Activated T-cell treated with anti-CD3 and anti-CD28 coated beads, Interleukin-2, amount 50 U/mL, for 24 hours (primary cell): ENCODE results near the gene RNF40.

ENCODE experiments used
- DNase-seq: peaks from one replicate; pipeline ENCODE4 v3.0.0-alpha.2; 2020
- H3K27ac Mint-ChIP-seq: 2 replicates; pipeline ENCODE4 v1.8.0; 2020; ENCODE audit warnings: mild to moderate bottlenecking, mixed read lengths
- H3K27me3 Mint-ChIP-seq: 2 replicates; pipeline ENCODE4 v1.8.0; 2020; ENCODE audit warnings: mixed read lengths
- H3K36me3 Mint-ChIP-seq: 2 replicates; pipeline ENCODE4 v1.8.0; 2020; ENCODE audit warnings: low read depth, mixed read lengths
- H3K4me1 Mint-ChIP-seq: 2 replicates; pipeline ENCODE4 v1.8.0; 2020; ENCODE audit warnings: low read depth, mixed read lengths
- H3K4me3 Mint-ChIP-seq: 2 replicates; pipeline ENCODE4 v1.8.0; 2020; ENCODE audit warnings: mild to moderate bottlenecking, moderate library complexity, mixed read lengths
- H3K9me3 Mint-ChIP-seq: 2 replicates; pipeline ENCODE4 v1.8.0; 2020; ENCODE audit warnings: mixed read lengths

The RNF40 gene

DNA sequence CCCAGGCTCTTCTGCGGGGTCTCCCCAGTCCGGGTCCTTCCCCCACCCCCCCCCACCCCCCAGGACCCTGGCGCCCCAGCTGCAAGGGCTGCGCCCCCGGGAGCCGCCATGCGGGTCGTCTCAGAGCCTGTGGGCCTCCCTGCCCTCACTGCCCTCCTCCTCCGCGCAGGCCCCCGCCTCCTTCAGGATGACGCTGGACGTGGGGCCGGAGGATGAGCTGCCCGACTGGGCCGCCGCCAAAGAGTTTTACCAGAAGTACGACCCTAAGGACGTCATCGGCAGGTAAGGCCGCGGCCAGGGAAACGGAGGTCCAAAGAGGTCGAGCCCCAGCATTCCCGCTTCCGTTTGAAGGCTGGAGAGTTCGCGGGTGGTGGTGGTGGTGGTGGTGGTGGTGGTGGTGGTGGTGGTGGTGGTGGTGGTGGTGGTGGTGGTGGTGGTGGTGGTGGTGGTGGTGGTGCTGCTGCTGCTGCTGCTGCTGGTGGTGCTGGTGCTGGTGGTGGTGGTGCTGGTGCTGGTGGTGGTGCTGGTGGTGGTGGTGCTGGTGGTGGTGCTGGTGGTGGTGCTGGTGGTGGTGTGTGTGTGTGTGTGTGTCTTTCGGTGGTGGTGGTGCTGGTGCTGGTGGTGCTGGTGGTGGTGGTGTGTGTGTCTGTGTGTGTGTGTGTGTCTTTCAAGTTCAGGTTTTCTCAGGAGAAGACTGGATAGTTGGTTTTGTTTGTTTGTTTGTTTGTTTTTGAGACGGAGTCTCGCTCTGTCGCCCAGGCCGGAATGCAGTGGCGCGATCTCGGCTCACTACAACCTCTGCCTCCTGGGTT lies 13.3 kb upstream of the RNF40 start:
- Mint-ChIP-seq H3K27ac (peak overlapping the region; percentile 95), H3K9me3 (no peaks in the 10 kb centered on the region), H3K27me3 (no peaks in the 10 kb centered on the region), H3K36me3 (peaks cover 63% of the 10 kb centered on the region), H3K4me1 (peaks cover 28% of the 10 kb centered on the region), H3K4me3 (peak overlapping the region; percentile 92)
- no peak for DNase-seq

- Mint-ChIP-seq H3K4me1 (peaks cover 28% of the 10 kb centered on the region), H3K27me3 (no peaks in the 10 kb centered on the region), H3K27ac (peak overlapping the region; percentile 76), H3K4me3 (peak overlapping the region; percentile 92), H3K9me3 (no peaks in the 10 kb centered on the region), H3K36me3 (peaks cover 67% of the 10 kb centered on the region)
- DNase-seq, result no peak
These were observed 11.9 kb upstream of the RNF40 start for GRCh38 chr16:30750201-30750600.

- no peak for DNase-seq
- peaks cover 28% of the 10 kb centered on the region for H3K4me1 Mint-ChIP-seq
- peaks cover 72% of the 10 kb centered on the region for H3K36me3 Mint-ChIP-seq
- H3K4me3 Mint-ChIP-seq, result no peak overlapping the region
- H3K27me3 Mint-ChIP-seq, result no peaks in the 10 kb centered on the region
- no peaks in the 10 kb centered on the region for H3K9me3 Mint-ChIP-seq
- no peak overlapping the region for H3K27ac Mint-ChIP-seq
These were observed 11.2 kb upstream of the RNF40 start for GRCh38 chr16:30750876-30751465.

GRCh38 chr16:30753596-30753995 lies 8.5 kb upstream of the RNF40 start:
- no peak overlapping the region for H3K27ac Mint-ChIP-seq
- peaks cover 16% of the 10 kb centered on the region for H3K4me1 Mint-ChIP-seq
- DNase-seq, result no peak
- H3K36me3 Mint-ChIP-seq, result peaks cover 87% of the 10 kb centered on the region
- no peaks in the 10 kb centered on the region for H3K9me3 Mint-ChIP-seq
- no peaks in the 10 kb centered on the region for H3K27me3 Mint-ChIP-seq
- H3K4me3 Mint-ChIP-seq, result no peak overlapping the region

GRCh38 chr16:30755955-30756780 lies 6.0 kb upstream of the RNF40 start:
- no peak overlapping the region for H3K4me3 Mint-ChIP-seq
- H3K27me3 Mint-ChIP-seq, result no peaks in the 10 kb centered on the region
- H3K4me1 Mint-ChIP-seq, result peaks cover 13% of the 10 kb centered on the region
- peaks cover 88% of the 10 kb centered on the region for H3K36me3 Mint-ChIP-seq
- DNase-seq, result no peak
- no peak overlapping the region for H3K27ac Mint-ChIP-seq
- no peaks in the 10 kb centered on the region for H3K9me3 Mint-ChIP-seq

DNA sequence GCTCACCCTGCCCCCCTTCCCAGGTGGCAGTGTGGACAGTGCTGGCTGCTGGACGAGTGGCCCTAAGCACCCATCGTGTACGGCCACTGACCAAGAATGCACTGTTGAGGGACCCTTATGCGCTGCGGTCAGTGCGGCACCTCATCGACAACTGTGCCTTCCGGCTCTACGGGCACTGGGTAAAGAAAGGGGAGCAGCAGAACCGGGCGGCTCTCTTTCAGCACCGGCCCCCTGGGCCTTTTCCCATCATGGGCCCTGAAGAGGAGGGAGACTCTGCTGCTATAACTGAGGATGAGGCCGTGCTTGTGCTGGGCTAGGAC lies 5.4 kb upstream of the RNF40 start:
- H3K4me1 Mint-ChIP-seq, result peaks cover 14% of the 10 kb centered on the region
- H3K27me3 Mint-ChIP-seq, result no peaks in the 10 kb centered on the region
- no peak overlapping the region for H3K4me3 Mint-ChIP-seq

GRCh38 chr16:30757316-30757715 lies 4.8 kb upstream of the RNF40 start:
- Mint-ChIP-seq H3K27me3 (no peaks in the 10 kb centered on the region), H3K4me3 (no peak overlapping the region), H3K36me3 (peaks cover 83% of the 10 kb centered on the region), H3K27ac (peak overlapping the region; percentile 29), H3K9me3 (no peaks in the 10 kb centered on the region), H3K4me1 (peaks cover 14% of the 10 kb centered on the region)
- DNase-seq, result no peak

More for the DNA sequence above, 5.4 kb upstream of the RNF40 start:
- DNase-seq, result no peak
- Mint-ChIP-seq H3K9me3 (no peaks in the 10 kb centered on the region), H3K36me3 (peaks cover 84% of the 10 kb centered on the region), H3K27ac (no peak overlapping the region)

DNA sequence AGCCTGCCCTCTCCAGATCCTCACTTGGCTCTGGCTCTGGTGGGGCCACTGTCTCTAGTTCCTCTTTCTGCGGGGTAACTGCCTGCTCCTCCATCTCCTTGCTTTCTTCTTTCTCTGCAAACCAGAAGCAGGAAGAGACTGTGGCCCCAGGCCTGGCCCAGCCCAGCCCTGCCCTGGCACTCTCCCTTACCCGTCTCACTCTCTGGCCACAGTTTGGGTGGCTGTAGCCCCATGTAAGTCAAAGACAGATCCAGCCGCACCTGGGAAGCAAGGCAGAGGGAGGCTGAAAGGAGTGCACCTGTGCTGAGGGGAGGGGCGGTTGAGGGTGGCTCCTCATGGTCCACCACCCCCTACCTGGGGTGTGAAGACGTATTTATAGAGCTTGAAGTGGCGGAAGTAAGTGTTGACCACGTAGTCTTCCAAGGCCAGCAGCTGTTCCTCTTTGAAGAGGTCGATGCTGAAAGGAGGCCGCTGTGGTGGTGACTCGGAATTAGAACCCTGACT lies 3.1 kb upstream of the RNF40 start:
- peaks cover 84% of the 10 kb centered on the region for H3K36me3 Mint-ChIP-seq
- H3K27ac Mint-ChIP-seq, result no peak overlapping the region
- H3K9me3 Mint-ChIP-seq, result no peaks in the 10 kb centered on the region
- DNase-seq, result no peak
- H3K4me1 Mint-ChIP-seq, result peaks cover 29% of the 10 kb centered on the region
- H3K4me3 Mint-ChIP-seq, result no peak overlapping the region
- H3K27me3 Mint-ChIP-seq, result no peaks in the 10 kb centered on the region

DNA sequence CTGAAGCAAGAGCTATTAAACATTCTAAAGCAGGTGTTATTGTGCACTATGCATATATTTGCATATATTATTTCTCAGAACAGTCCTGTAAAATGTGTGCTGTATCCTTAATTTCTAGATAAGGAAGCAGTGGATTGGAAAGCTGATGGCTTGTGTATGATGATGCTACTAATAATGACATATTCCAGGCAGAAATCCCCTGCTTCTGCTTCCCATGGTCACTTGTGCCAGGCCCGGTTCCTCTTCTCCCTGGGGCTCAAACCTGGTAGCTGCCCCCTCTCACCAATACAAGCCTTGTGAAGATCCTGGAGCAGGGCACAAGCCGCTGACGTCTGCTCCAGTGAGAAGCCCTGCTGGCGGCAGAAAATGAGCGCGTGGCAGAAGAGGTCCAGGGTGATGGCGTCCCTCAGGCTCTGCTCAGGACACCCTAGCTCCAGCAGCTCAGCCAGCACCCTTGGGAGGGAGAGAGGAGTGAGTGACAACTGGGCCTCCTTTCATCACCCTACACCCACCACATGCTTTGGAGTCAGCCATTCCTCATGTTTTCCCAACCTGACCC lies 2.0 kb upstream of the RNF40 start:
- DNase-seq, result no peak
- Mint-ChIP-seq H3K4me3 (peak overlapping the region; percentile 94), H3K27ac (no peak overlapping the region), H3K4me1 (peaks cover 33% of the 10 kb centered on the region), H3K36me3 (peaks cover 84% of the 10 kb centered on the region), H3K9me3 (no peaks in the 10 kb centered on the region), H3K27me3 (no peaks in the 10 kb centered on the region)

DNA sequence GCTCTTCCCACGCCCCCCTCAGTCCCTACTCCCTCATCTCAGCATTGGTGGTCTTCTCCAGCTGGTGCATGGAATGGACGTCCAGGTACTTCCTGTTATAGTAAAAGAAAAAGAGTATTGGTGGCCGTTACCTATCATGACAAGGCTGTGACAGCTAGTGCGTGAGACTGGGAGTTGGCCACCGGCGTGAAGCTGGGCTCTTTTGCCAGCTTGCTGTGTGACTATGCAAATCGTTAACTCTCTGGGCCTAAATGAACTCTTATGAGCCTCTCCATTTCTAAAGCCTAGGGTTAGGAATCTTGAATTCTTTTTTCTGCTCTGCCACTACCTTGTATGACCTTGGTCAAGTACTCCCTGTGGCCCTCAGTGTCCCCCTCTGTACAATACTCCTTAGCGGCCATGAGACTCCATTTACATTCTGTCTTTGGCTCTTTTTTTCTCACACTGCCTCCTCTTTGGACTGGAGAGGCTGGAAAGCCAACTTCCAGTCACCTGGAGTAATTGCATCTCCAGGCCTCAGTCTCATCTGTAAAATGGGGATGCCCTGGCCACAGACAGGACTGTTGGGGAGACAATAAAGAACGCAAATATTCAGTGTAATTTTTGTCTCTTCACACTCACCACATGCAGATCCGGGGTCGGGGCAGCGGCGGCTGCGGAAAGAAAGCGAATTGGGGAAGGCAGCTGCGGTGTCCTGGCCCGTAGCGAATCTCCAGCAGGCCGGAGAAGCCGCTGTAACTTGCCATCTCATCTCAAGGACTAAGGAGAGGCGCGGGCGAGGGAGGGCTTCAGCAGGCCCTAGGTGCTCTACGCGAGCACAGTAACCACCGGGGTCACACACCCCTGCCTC lies 1.3 kb upstream of the RNF40 start:
- Mint-ChIP-seq H3K27me3 (no peaks in the 10 kb centered on the region), H3K4me1 (peaks cover 33% of the 10 kb centered on the region), H3K9me3 (no peaks in the 10 kb centered on the region), H3K4me3 (peak overlapping the region; percentile 94), H3K36me3 (peaks cover 84% of the 10 kb centered on the region), H3K27ac (peak overlapping the region; percentile 95)
- DNase-seq, result no peak

GRCh38 chr16:30761427-30761927 lies 645 bp upstream of the RNF40 start:
- Mint-ChIP-seq H3K36me3 (peaks cover 84% of the 10 kb centered on the region), H3K4me3 (peak overlapping the region; percentile 94), H3K27ac (peak overlapping the region; percentile 95), H3K4me1 (peaks cover 33% of the 10 kb centered on the region), H3K9me3 (no peaks in the 10 kb centered on the region), H3K27me3 (no peaks in the 10 kb centered on the region)
- DNase-seq, result peak; percentile 66

GRCh38 chr16:30762991-30763725 lies 1.0 kb downstream of the RNF40 start:
- no peak for DNase-seq
- Mint-ChIP-seq H3K4me1 (peaks cover 33% of the 10 kb centered on the region), H3K4me3 (peak overlapping the region; percentile 94), H3K36me3 (peaks cover 88% of the 10 kb centered on the region), H3K27ac (peak overlapping the region; percentile 95), H3K27me3 (no peaks in the 10 kb centered on the region), H3K9me3 (no peaks in the 10 kb centered on the region)

GRCh38 chr16:30764086-30764485 lies 2.0 kb downstream of the RNF40 start:
- peaks cover 33% of the 10 kb centered on the region for H3K4me1 Mint-ChIP-seq
- H3K4me3 Mint-ChIP-seq, result peak overlapping the region; percentile 94
- H3K9me3 Mint-ChIP-seq, result no peaks in the 10 kb centered on the region
- H3K27me3 Mint-ChIP-seq, result no peaks in the 10 kb centered on the region
- DNase-seq, result no peak
- peak overlapping the region; percentile 18 for H3K27ac Mint-ChIP-seq
- peaks cover 89% of the 10 kb centered on the region for H3K36me3 Mint-ChIP-seq
